Measurements from ENCODE around the gene MSL3B.

DNA sequence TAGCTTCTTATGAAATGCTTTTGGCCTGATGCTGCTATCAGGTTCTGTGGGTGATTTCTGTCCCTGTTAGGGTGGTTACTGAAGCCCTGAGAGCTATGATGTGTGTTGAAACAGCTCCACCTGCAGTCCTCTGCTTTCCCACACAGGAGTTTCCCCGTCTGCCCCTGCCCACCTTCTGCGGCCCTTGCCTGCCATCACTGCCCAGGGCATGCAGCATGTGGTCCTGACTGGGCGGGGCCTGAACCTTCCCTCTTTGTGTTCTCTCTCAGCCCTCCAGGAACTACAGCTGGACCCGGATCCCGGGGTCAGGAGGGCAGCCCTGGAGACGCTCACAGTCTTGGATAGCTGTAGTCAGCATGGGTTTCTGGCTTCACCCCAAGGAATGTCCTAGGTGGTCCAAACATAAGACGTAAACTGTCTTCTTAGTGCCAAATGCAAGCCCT lies 35.3 kb downstream of the MSL3B start:
- no peak for TF ChIP-seq SUZ12 (IDR thresholded peaks at IDR 0.05)
- TF ChIP-seq, protein P1, sequence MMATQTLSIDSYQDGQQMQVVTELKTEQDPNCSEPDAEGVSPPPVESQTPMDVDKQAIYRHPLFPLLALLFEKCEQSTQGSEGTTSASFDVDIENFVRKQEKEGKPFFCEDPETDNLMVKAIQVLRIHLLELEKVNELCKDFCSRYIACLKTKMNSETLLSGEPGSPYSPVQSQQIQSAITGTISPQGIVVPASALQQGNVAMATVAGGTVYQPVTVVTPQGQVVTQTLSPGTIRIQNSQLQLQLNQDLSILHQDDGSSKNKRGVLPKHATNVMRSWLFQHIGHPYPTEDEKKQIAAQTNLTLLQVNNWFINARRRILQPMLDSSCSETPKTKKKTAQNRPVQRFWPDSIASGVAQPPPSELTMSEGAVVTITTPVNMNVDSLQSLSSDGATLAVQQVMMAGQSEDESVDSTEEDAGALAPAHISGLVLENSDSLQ (IDR thresholded peaks at IDR 0.05), result no peak
- no peak for TF ChIP-seq TARDBP (IDR thresholded peaks at IDR 0.05)
- no peak for TF ChIP-seq SP1 (IDR thresholded peaks at IDR 0.05)
- TF ChIP-seq NFRKB (IDR thresholded peaks at IDR 0.05), result no peak
